Stimulated activated CD4-positive, alpha-beta T cell treated with anti-CD3 and anti-CD28 coated beads, Interleukin-12 subunit alpha, Interleukin-12 subunit beta, amount 100 ng/mL, for 48 hours (primary cell): ENCODE results near the gene SLC19A3.
"Not testable (repeated sequence)": the region's sequence is repeated elsewhere in the genome, so short reads cannot be mapped to it uniquely, and the experiment has no call there.

ENCODE experiments used
- DNase-seq, 3 donors: peaks; one replicate each; pipeline ENCODE4 v3.0.0-alpha.2; 2020; ENCODE audit warnings: low read depth in 2 of 3, low spot score in 1 of 3

Gene SLC19A3

DNA sequence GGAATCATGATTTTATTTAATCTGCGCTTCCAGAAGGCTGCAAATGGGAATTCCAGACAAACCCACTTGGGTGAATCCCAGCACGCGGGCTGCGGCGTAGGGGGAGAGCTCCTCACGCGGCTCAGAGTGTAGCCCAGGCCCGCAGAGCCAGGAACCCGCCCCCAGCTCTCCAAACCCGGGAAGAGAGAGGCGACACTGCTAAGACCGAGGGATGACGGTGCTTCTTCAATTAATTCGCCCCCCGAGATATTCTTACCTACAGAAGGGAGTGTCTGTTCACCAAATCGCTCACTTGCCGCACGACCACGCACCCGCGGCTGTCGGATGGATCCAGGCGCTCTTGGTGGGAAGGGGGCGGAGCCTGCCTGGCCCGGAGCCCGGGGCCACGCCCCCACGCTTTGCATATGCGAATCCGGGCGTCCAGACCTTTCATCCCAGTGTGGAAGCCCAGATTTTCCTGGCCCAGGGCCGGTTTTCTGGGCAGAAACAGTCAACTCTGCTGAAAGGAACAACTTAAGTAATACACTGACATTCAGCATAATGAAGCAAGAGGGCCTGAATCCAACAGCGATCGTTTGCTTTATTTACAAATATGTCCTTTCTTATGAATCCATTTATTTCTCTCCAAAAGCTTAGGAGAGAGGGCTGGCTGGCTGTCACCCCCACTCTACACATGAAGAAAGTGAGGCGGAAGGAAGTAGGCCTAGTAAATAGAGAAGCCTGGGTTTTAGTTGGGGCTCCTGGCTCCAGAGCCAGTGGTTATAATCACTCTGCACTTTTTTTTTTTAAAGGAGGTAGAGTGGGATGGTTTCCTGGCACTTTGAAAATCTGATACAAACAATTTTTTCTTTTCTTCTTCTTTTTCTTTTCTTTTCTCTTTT is at the start of gene SLC19A3:
SLC19A3 (minus strand) TSS at position 342 of the 881 bp plus-strand sequence. CDS start 15,710 bp downstream, outside the sequence.
- peak in 1 of 3 donors; percentile 1 for DNase-seq

DNA sequence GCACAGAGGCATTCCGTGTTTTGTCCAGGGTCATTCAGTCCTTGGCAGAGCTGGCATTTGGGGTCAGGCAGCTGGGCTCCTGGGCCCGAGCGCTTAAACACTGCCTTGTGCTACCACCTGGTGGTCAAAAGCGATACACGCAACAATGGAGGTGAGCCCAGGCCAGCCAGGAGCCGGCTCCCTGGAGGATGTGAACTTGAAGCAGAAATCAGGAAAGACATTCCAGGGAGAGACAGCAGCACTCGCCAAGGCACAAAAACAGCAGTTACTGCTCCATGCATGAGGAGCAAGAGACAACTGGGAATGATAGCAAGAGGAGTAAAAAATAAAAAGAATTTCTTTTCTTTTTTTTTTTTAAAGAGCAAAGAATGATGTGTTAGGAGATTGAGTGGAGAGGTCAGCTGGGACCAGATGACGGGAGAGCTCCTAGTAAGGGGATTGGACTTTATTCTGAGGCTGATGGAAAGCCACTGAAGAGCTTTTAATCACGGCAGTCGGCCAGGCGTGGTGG is 48.6 kb upstream of the SLC19A3 start:
- DNase-seq = peak; percentile 36 to 62 (median 51)

- DNase-seq = no peak
Observed at GRCh38 chr2:227765788-227766372, 48.1 kb upstream of the SLC19A3 start.

GRCh38 chr2:227761740-227762476 is 44.1 kb upstream of the SLC19A3 start:
- DNase-seq = no peak

DNA sequence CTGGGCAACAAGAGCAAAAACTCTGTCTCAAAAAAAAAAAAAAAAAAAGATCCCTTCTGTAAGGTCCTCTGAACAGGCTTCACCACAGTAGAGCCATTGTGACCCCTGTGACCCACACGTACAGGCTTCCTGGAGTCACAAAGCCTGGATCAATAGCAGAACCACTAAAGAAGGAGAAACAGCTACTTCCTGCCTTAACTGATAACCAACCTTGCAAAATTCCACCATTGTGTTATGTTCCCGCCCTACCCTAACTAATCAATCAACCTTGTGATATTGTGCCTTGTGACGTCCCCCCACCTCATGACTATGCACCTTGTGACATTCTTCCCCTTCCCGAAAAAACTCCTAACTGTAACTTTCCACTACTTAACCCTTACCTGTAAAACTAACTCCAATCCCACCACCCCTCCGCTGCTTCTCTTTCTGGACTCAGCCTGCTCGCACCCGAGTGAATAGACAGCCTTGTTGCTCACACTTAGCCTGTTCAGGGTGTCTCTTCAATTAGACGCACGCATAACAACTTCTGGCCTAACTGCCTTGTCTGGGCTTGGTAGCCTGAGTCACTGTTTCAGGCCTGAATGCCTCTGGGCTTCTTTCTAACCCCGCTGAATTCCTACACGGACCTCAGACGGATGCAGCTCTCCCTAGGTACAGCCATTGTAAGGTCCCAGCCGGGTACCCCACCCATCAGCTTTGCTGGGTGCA is 41.7 kb upstream of the SLC19A3 start:
- no peak for DNase-seq

DNA sequence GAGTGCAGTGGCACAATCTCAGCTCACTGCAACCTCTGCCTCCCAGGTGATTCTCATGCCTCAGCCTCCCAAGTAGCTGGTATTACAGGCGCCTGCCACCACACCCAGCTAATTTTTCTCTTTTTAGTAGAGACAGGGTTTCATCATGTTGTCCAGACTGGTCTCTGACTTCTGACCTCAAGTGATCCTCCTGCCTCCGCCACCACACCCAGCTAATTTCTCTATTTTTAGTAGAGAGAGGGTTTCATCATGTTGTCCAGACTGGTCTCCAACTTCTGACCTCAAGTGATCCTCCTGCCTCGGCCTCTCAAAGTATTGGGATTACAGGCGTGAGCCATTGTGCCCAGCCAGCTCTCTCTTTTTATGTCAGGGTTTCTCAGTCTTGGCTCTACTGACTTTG is 38.4 kb upstream of the SLC19A3 start:
- DNase-seq = not testable (repeated sequence)

- no peak for DNase-seq
Observed at GRCh38 chr2:227748079-227748478, 30.3 kb upstream of the SLC19A3 start.

- DNase-seq = no peak
Observed at GRCh38 chr2:227745594-227745993, 27.8 kb upstream of the SLC19A3 start, which contains the start of gene SCYGR8. TSS of gene SCYGR8 (plus strand) at chr2:227745894. CDS start at chr2:227745894, 0 bp downstream.

DNA sequence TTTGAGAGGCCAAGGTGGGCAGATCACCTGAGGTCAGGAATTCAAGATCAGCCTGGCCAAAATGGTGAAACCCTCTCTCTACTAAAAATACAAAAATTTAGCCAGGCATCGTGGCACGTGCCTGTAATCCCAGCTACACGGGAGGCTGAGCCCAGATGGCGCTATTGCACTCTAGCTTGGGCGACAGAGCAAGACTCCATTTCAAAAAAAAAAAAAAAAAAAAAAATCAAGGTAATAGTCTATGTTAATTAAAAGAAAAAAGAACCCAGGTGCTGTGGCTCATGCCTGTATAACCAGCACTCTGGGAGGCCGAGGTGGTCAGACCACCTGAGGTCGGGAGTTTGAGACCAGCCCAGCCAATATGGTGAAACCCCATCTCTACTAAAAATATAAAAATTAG is 22.9 kb upstream of the SLC19A3 start:
- DNase-seq = not testable (repeated sequence)

- no peak for DNase-seq
Observed at GRCh38 chr2:227739351-227739750, 21.5 kb upstream of the SLC19A3 start.

- no peak for DNase-seq
Observed at GRCh38 chr2:227728035-227728434, 10.2 kb upstream of the SLC19A3 start, which contains the start of gene SCYGR7. TSS of gene SCYGR7 (plus strand) at chr2:227728335. CDS start at chr2:227728335, 0 bp downstream.

- no peak for DNase-seq
Observed at GRCh38 chr2:227724394-227725039, 6.7 kb upstream of the SLC19A3 start, which contains the start of gene SCYGR6. TSS of gene SCYGR6 (minus strand) at chr2:227724757. CDS start at chr2:227724757, 0 bp downstream.

DNA sequence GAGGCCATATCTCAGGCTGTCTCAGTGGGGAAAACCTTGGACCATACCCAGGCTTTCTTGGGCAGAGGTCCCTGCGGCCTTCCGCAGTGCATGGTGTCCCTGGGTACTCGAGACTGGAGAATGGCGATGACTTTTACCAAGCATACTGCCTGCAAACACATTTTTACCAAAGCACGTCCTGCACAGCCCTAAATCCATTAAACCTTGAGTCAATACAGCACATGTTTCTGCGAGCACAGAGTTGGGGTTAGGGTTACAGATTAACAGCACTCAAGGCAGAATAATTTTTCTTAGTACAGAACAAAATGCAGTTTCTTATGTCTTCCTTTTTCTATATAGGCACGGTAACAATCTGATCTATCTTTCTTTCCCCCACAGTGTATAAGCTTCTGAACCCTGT is 5.0 kb upstream of the SLC19A3 start:
- not testable (repeated sequence) for DNase-seq

GRCh38 chr2:227720680-227721079 is 2.9 kb upstream of the SLC19A3 start:
- DNase-seq = no peak

DNA sequence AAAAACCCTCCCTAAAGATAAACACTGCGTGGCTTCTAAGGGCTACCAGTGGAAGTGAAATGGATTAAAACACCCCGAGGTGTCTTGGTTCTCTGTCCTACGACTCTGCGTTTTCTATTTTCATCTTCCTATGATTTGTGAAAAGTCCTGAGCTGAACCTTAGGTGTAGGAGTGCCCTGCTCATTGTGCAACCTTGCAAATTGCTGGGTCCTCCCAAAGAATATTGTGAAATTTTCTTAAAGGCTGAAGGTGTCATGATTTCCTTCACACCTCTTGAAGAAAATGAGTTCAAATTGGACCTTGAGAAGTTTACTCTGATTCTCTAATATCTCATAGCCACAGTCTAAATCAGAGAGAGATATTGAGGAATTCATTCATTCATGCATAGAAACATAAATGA is 1.8 kb upstream of the SLC19A3 start:
- DNase-seq = no peak

DNA sequence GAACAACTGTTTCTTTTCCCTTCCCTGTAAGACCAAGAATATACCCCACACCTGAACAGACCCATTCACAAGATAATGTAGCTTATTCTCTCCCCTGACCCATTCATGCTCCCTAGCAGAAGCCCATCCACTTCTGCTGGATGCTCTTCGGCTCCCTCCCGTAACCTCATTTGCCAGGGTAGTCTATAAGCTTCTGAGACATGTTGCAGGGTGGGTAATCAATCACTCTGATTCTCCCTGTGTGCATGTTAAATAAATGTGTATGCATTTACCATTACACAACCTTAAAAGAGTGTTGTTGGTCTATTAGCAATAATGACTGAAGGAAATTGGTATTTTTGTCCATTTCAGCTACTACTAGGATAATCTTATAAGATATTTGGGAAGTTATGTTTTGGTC is 1.3 kb downstream of the SLC19A3 start:
- no peak for DNase-seq

- no peak for DNase-seq
Observed at GRCh38 chr2:227713291-227713690, 4.5 kb downstream of the SLC19A3 start.

DNA sequence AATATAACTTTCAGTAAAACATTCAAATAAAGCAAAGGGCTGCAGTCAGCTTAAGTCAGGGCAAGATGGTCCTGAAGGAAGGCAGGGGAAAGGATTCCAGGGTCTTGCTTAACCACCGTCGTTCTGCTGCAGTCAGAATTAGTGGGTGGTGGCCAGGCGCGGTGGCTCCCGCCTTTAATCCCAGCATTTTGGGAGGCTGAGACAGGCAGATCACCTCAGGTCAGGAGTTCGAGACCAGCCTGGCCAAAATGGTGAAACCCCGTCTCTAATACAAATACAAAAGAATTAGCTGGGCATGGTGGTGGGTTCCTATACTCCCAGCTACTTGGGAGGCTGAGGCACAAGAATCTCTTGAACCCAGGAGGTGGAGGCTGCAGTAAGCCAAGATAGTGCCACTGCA is 6.8 kb downstream of the SLC19A3 start:
- no peak for DNase-seq

- DNase-seq = no peak
Observed at GRCh38 chr2:227707390-227707789, 10.4 kb downstream of the SLC19A3 start.

GRCh38 chr2:227706859-227707258 is 11.0 kb downstream of the SLC19A3 start:
- no peak for DNase-seq
